ENCODE measurements around the gene EDIL3. TPM values are rescaled to one million over a fixed set of nuclear protein-coding genes. Genes with fewer than 3 reads are reported as not detected.

Gene EDIL3
- total RNA-seq, 4 donors from 2014 or later: 0.20 to 1.5 (median 0.75) TPM

GRCh38 chr5:83973925-83974815 is 410.5 kb downstream of the EDIL3 start:
- DNase-seq (no peak), ATAC-seq (no peak)
- Histone ChIP-seq H3K4me1 (no peaks in the 10 kb centered on the region), H3K27ac (no peak overlapping the region), H3K9me3 (no peaks in the 10 kb centered on the region), H3K36me3 (no peaks in the 10 kb centered on the region), H3K27me3 (no peaks in the 10 kb centered on the region), H3K4me3 (no peak overlapping the region)
- TF ChIP-seq POLR2A (IDR thresholded peaks at IDR 0.05) (no peak), CTCF (IDR thresholded peaks at IDR 0.05 in 4 of 5, conservative IDR thresholded peaks at IDR 0.05 in 1 of 5) (no peak)
- intact Hi-C loops (cut with DNase I; ENCODE audit: low total_unique reads) (no loop called here), in situ Hi-C loops (cut with MboI; ENCODE audit: low sequenced_read_pairs in 4 of 4) (no loop called here)

GRCh38 chr5:83972909-83973308 is 411.8 kb downstream of the EDIL3 start:
- H3K4me1 ChIP-seq: no peaks in the 10 kb centered on the region
- in situ Hi-C loops (cut with MboI; ENCODE audit: low sequenced_read_pairs in 4 of 4): no loop called here
- TF ChIP-seq POLR2A (IDR thresholded peaks at IDR 0.05) (no peak), CTCF (IDR thresholded peaks at IDR 0.05 in 4 of 5, conservative IDR thresholded peaks at IDR 0.05 in 1 of 5) (no peak)
- H3K9me3 ChIP-seq: no peaks in the 10 kb centered on the region
- ATAC-seq (no peak), DNase-seq (no peak)
- intact Hi-C loops (cut with DNase I; ENCODE audit: low total_unique reads): no loop called here
- no peak overlapping the region for H3K4me3 ChIP-seq
- no peak overlapping the region for H3K27ac ChIP-seq
- no peaks in the 10 kb centered on the region for H3K36me3 ChIP-seq
- no peaks in the 10 kb centered on the region for H3K27me3 ChIP-seq

GRCh38 chr5:83972236-83972635 is 412.4 kb downstream of the EDIL3 start:
- no peaks in the 10 kb centered on the region for H3K36me3 ChIP-seq
- ATAC-seq: no peak
- intact Hi-C loops (cut with DNase I; ENCODE audit: low total_unique reads) (no loop called here), in situ Hi-C loops (cut with MboI; ENCODE audit: low sequenced_read_pairs in 4 of 4) (no loop called here)
- no peak overlapping the region for H3K27ac ChIP-seq
- DNase-seq: no peak
- no peaks in the 10 kb centered on the region for H3K4me1 ChIP-seq
- no peaks in the 10 kb centered on the region for H3K27me3 ChIP-seq
- TF ChIP-seq CTCF (IDR thresholded peaks at IDR 0.05 in 4 of 5, conservative IDR thresholded peaks at IDR 0.05 in 1 of 5) (no peak), POLR2A (IDR thresholded peaks at IDR 0.05) (no peak)
- no peaks in the 10 kb centered on the region for H3K9me3 ChIP-seq
- H3K4me3 ChIP-seq: no peak overlapping the region

- intact Hi-C loops (cut with DNase I; ENCODE audit: low total_unique reads): no loop called here
- H3K27ac ChIP-seq: no peak overlapping the region
- no peak for DNase-seq
- H3K36me3 ChIP-seq: no peaks in the 10 kb centered on the region
- no peaks in the 10 kb centered on the region for H3K9me3 ChIP-seq
- no peaks in the 10 kb centered on the region for H3K27me3 ChIP-seq
- H3K4me1 ChIP-seq: no peaks in the 10 kb centered on the region
- TF ChIP-seq POLR2A (IDR thresholded peaks at IDR 0.05) (no peak), CTCF (IDR thresholded peaks at IDR 0.05 in 4 of 5, conservative IDR thresholded peaks at IDR 0.05 in 1 of 5) (no peak)
- no peak for ATAC-seq
- in situ Hi-C loops (cut with MboI; ENCODE audit: low sequenced_read_pairs in 4 of 4): no loop called here
- no peak overlapping the region for H3K4me3 ChIP-seq
Observed at GRCh38 chr5:83967417-83967816, 417.3 kb downstream of the EDIL3 start.
